ENCODE results near the gene KIF26B. TPM values are rescaled to one million over a fixed set of nuclear protein-coding genes. Genes with fewer than 3 reads are reported as not detected.

The KIF26B gene
- total and polyA plus RNA-seq, 8 donors, result 0.27 to 4.5 (median 0.63) TPM

DNA sequence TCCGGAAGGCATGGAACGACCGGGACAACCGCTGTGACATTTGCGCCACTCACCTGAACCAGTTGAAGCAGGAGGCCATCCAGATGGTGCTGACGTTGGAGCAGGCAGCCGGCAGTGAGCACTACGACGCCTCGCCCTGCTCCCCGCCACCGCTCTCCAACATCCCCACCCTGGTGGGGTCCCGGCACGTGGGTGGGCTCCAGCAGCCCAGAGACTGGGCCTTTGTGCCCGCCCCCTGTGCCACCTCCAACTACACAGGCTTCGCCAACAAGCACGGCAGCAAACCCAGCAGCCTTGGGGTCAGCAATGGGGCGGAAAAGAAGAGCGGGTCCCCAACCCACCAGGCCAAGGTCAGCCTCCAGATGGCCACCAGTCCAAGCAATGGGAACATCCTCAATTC lies 212.1 kb downstream of the KIF26B start:
- FAIRE-seq (no peak), ATAC-seq (no peak), DNase-seq (peak in 1 of 6 donors; percentile 45)
- TF ChIP-seq, protein P1, sequence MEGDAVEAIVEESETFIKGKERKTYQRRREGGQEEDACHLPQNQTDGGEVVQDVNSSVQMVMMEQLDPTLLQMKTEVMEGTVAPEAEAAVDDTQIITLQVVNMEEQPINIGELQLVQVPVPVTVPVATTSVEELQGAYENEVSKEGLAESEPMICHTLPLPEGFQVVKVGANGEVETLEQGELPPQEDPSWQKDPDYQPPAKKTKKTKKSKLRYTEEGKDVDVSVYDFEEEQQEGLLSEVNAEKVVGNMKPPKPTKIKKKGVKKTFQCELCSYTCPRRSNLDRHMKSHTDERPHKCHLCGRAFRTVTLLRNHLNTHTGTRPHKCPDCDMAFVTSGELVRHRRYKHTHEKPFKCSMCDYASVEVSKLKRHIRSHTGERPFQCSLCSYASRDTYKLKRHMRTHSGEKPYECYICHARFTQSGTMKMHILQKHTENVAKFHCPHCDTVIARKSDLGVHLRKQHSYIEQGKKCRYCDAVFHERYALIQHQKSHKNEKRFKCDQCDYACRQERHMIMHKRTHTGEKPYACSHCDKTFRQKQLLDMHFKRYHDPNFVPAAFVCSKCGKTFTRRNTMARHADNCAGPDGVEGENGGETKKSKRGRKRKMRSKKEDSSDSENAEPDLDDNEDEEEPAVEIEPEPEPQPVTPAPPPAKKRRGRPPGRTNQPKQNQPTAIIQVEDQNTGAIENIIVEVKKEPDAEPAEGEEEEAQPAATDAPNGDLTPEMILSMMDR (IDR thresholded peaks at IDR 0.05), result no peak
- 93 to 94% methylated on average over 19 of the region's 19 CpGs for WGBS, 2 donors
- H3K27me3 ChIP-seq, result no peaks in the 10 kb centered on the region
- H3K4me1 ChIP-seq, result no peaks in the 10 kb centered on the region
- H3K36me3 ChIP-seq, result no peaks in the 10 kb centered on the region
- no peak overlapping the region for H3K4me3 ChIP-seq
- H3K9me3 ChIP-seq, result no peaks in the 10 kb centered on the region
- intact Hi-C loops (cut with DNase I), result no loop called here
- no peak overlapping the region for H3K27ac ChIP-seq

DNA sequence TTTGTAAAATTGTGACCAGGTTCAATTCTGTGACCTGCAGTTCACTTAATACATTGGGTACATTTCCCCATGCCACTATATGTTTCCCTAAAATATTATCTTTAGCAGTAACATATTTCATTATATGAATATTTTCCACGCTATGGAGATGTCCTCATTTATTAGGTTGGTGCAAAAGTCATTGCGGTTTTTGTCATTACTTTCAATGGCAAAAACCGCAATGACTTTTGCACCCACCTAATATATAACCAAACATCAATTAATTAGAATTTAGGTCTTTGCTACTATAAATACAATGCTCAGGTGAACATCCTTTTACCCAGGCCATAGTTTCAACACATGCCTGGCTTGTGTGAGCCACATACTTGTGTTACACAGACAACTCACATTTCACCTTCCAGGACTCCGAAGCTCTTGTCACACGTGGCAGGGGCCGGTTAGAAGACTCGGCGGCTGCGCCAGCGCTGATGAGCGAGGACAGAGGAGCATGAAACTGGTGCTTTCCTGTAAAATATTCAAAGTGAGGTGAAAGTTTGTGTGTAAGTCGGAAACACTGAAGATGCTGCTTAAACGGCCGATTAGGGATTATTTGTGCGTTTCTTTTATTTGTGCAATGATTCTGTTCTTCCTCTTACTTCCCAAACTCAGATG lies 215.5 kb downstream of the KIF26B start:
- intact Hi-C loops (cut with DNase I), result no loop called here
- no peaks in the 10 kb centered on the region for H3K4me1 ChIP-seq
- no peak overlapping the region for H3K4me3 ChIP-seq
- H3K36me3 ChIP-seq, result no peaks in the 10 kb centered on the region
- FAIRE-seq (no peak), ATAC-seq (no peak), DNase-seq (no peak)
- H3K9me3 ChIP-seq, result no peaks in the 10 kb centered on the region
- 75 to 87% methylated on average over 15 of the region's 15 CpGs for WGBS, 2 donors
- TF ChIP-seq, protein P1 (IDR thresholded peaks at IDR 0.05), result no peak
- no peaks in the 10 kb centered on the region for H3K27me3 ChIP-seq
- H3K27ac ChIP-seq, result no peak overlapping the region

DNA sequence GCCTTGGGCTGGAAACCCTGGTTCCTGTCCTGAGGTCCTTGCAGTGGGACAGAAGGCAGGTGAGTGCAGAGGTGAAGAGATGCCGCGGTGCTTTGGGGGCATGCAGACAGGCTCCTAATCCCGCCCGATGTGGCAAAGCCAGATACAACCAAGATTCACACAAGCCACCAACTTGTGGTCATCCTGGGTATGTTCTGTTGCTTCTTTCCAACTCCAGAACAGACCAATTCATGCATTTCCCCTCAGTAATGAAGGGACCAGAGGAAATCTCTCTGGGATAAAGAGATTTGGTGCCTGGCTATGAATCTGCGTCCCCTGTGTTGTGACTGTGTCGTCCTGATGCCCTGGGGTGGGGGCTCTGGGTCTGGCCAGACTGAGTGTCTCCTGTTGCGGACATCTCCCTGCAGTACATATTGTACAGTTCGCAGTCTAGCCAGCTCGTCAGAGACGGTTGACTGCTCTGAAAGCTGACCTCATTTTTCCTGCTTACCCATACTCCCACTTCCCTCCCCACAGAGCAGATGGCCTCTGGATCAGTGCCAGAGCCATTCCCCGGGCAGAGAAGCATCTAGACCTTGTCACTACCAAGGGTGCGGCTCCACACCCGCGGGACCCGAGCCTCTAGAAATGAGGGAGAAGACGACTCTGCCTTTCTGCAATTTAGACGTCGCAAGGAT lies 216.3 kb downstream of the KIF26B start:
- Histone ChIP-seq H3K36me3 (no peaks in the 10 kb centered on the region), H3K9me3 (no peaks in the 10 kb centered on the region), H3K4me3 (no peak overlapping the region), H3K27me3 (no peaks in the 10 kb centered on the region), H3K27ac (no peak overlapping the region), H3K4me1 (no peaks in the 10 kb centered on the region)
- DNase-seq (peak in 1 of 6 donors; percentile 15), ATAC-seq (peak in 1 of 4 donors; percentile 41), FAIRE-seq (no peak)
- 65 to 81% methylated on average over 18 of the region's 18 CpGs for WGBS, 2 donors
- TF ChIP-seq, protein P1 (IDR thresholded peaks at IDR 0.05), result no peak
- intact Hi-C loops (cut with DNase I), result no loop called here

DNA sequence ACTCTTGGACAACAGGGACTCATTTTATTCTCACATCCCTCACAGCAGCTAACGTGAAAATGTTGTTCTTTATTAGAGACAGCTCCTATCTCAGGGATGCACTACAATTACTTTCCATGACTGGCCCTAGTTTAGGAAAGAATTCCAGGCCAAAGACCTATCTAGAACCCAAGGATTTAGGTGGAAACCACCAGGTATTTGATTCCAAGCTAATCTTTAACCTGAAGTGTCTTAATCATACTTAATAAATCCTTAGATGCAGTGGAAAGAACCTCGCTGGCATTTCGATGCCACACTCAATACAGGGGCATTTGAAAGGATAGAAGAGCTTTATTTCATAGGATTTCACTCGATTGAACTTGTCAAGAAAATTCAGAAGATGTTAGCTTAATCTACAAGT lies 218.3 kb downstream of the KIF26B start:
- Histone ChIP-seq H3K27ac (no peak overlapping the region), H3K4me1 (no peaks in the 10 kb centered on the region), H3K9me3 (no peaks in the 10 kb centered on the region), H3K4me3 (no peak overlapping the region), H3K36me3 (no peaks in the 10 kb centered on the region), H3K27me3 (no peaks in the 10 kb centered on the region)
- no peak for FAIRE-seq
- intact Hi-C loops (cut with DNase I), result no loop called here
- TF ChIP-seq, protein P1 (IDR thresholded peaks at IDR 0.05), result no peak
- 73 to 80% methylated on average over 4 of the region's 4 CpGs for WGBS, 2 donors
- no peak for DNase-seq
- ATAC-seq, result no peak

Data from pancreas (tissue), 10 donors.